ENCODE measurements around the gene PRMT7. TPM values are rescaled to one million over a fixed set of nuclear protein-coding genes. Genes with fewer than 3 reads are reported as not detected.

PRMT7 gene
- total RNA-seq, 1 experiment from 2014 or later, result 33.1 TPM

- DNase-seq (ENCODE audit: low read depth, low spot score) (no peak), ATAC-seq (no peak)
- H3K4me1 ChIP-seq (ENCODE audit: control insufficient read depth, insufficient read depth, low read length), result no peaks in the 10 kb centered on the region
- intact Hi-C loops (cut with micrococcal nuclease; ENCODE audit: unreplicated experiment) (no loop called here), in situ Hi-C loops (cut with HindIII; ENCODE audit: low pct_unique_long_range_greater_than_20kb, low sequenced_read_pairs) (no loop called here)
- no peaks in the 10 kb centered on the region for H3K36me3 ChIP-seq (ENCODE audit: control insufficient read depth, insufficient read depth, low read length)
- POLR2A ChIA-PET, result no interaction called here
- CTCF ChIA-PET, result no interaction called here
- no peak overlapping the region for H3K4me3 ChIP-seq (ENCODE audit: low read depth in 2 of 2, low read length in 2 of 2)
- no peaks in the 10 kb centered on the region for H3K9me3 ChIP-seq (ENCODE audit: control insufficient read depth, insufficient read depth, low read depth, low read length)
- no TSS peak for BruUV-seq (replicated peaks)
- no peak overlapping the region for H3K27ac ChIP-seq (ENCODE audit: low read length)
- H3K27me3 ChIP-seq (ENCODE audit: control insufficient read depth, insufficient read depth, low read length), result no peaks in the 10 kb centered on the region
- TF ChIP-seq REST (IDR thresholded peaks at IDR 0.05; ENCODE audit: insufficient read depth in 1 of 2, low read depth in 2 of 2, low read length in 1 of 2) (no peak), TCF7L2 (IDR thresholded peaks at IDR 0.05; ENCODE audit: low read depth, low read length) (no peak), POLR2AphosphoS5 (IDR thresholded peaks at IDR 0.05; ENCODE audit: low read depth, low read length) (no peak), CTCF (IDR thresholded peaks at IDR 0.05) (no peak), SIN3A (IDR thresholded peaks at IDR 0.05; ENCODE audit: borderline replicate concordance, insufficient read depth, low read depth, low read length) (no peak)
These were observed 50.7 kb downstream of the PRMT7 start for GRCh38 chr16:68361485-68361884.

- H3K27ac ChIP-seq (ENCODE audit: low read length), result no peak overlapping the region
- H3K27me3 ChIP-seq (ENCODE audit: control insufficient read depth, insufficient read depth, low read length), result no peaks in the 10 kb centered on the region
- no peaks in the 10 kb centered on the region for H3K36me3 ChIP-seq (ENCODE audit: control insufficient read depth, insufficient read depth, low read length)
- no peak for ATAC-seq
- H3K9me3 ChIP-seq (ENCODE audit: control insufficient read depth, insufficient read depth, low read depth, low read length), result no peaks in the 10 kb centered on the region
- TF ChIP-seq SIN3A (IDR thresholded peaks at IDR 0.05; ENCODE audit: borderline replicate concordance, insufficient read depth, low read depth, low read length) (no peak), REST (IDR thresholded peaks at IDR 0.05; ENCODE audit: insufficient read depth in 1 of 2, low read depth in 2 of 2, low read length in 1 of 2) (no peak), POLR2AphosphoS5 (IDR thresholded peaks at IDR 0.05; ENCODE audit: low read depth, low read length) (no peak), CTCF (IDR thresholded peaks at IDR 0.05) (no peak), TCF7L2 (IDR thresholded peaks at IDR 0.05; ENCODE audit: low read depth, low read length) (no peak)
- intact Hi-C loops (cut with micrococcal nuclease; ENCODE audit: unreplicated experiment), result no loop called here
- H3K4me1 ChIP-seq (ENCODE audit: control insufficient read depth, insufficient read depth, low read length), result no peaks in the 10 kb centered on the region
- POLR2A ChIA-PET, result no interaction called here
- no peak for DNase-seq (ENCODE audit: low read depth, low spot score)
- BruUV-seq (replicated peaks), result no TSS peak
- no peak overlapping the region for H3K4me3 ChIP-seq (ENCODE audit: low read depth in 2 of 2, low read length in 2 of 2)
- in situ Hi-C loops (cut with HindIII; ENCODE audit: low pct_unique_long_range_greater_than_20kb, low sequenced_read_pairs), result no loop called here
- CTCF ChIA-PET, result no interaction called here
These were observed 51.6 kb downstream of the PRMT7 start for GRCh38 chr16:68362262-68362913.

All from Panc1 (cell line).